Natural killer cell (primary cell): ENCODE measurements around the gene KANSL1. TPM values are rescaled to one million over a fixed set of nuclear protein-coding genes. Genes with fewer than 3 reads are reported as not detected.

Experiments
- ATAC-seq, 3 donors: fragments of 150-1000 bp in 2 of 3; fragments of 200-7000 bp in 1 of 3; cut with Tn5 transposase; 1 replicate in 1 of 3; 2 replicates in 2 of 3; pipeline ENCODE4 v1.10.0; 2021; ENCODE audit warnings: mild to moderate bottlenecking in 2 of 3, moderate library complexity in 2 of 3
- DNase-seq, 2 donors: peaks; one replicate each; pipeline versions ENCODE4 v3.0.0 to v3.0.0-alpha.2; 2013 to 2021; ENCODE audit warnings: mixed read lengths in 1 of 2
- H3K27ac ChIP-seq: one replicate; pipeline ENCODE4 v1.5.1; 2013; ENCODE audit warnings: mild to moderate bottlenecking, low read length
- H3K27me3 ChIP-seq: one replicate; pipeline ENCODE4 v1.6.1; 2013; ENCODE audit warnings: low read length; ENCODE audit not compliant: control insufficient read depth, insufficient read depth
- H3K36me3 ChIP-seq: one replicate; pipeline ENCODE4 v1.6.1; 2013; ENCODE audit warnings: low read length; ENCODE audit not compliant: control insufficient read depth, insufficient read depth
- H3K4me1 ChIP-seq: one replicate; pipeline ENCODE4 v1.6.1; 2013; ENCODE audit warnings: low read length; ENCODE audit not compliant: control insufficient read depth, insufficient read depth
- H3K4me3 ChIP-seq: one replicate; pipeline ENCODE4 v1.5.1; 2013; ENCODE audit warnings: low read length
- H3K9me3 ChIP-seq: one replicate; pipeline ENCODE4 v1.6.1; 2013; ENCODE audit warnings: low read length; ENCODE audit not compliant: control insufficient read depth, insufficient read depth
- H3K27ac Mint-ChIP-seq, 2 donors: one replicate each; pipeline ENCODE4 v1.8.0; 2022; ENCODE audit warnings: mild to moderate bottlenecking in 2 of 2, mixed read lengths in 2 of 2, moderate library complexity in 1 of 2
- H3K27me3 Mint-ChIP-seq, 2 donors: one replicate each; pipeline ENCODE4 v1.8.0; 2022; ENCODE audit warnings: low read depth in 2 of 2, mixed read lengths in 2 of 2
- H3K36me3 Mint-ChIP-seq: one replicate; pipeline ENCODE4 v1.8.0; 2022; ENCODE audit warnings: mixed read lengths
- H3K4me1 Mint-ChIP-seq, 2 donors: one replicate each; pipeline ENCODE4 v1.8.0; 2022; ENCODE audit warnings: mixed read lengths in 2 of 2
- H3K4me3 Mint-ChIP-seq: one replicate; pipeline ENCODE4 v1.8.0; 2022; ENCODE audit warnings: mild to moderate bottlenecking, moderate library complexity, mixed read lengths
- H3K9me3 Mint-ChIP-seq, 2 donors: one replicate each; pipeline ENCODE4 v1.8.0; 2022; ENCODE audit warnings: mixed read lengths in 2 of 2
- CTCF ChIP-seq: fragments of 200-600 bp; IDR thresholded peaks from one replicate; pipeline ENCODE4 v1.8.0; 2022; ENCODE audit warnings: antibody characterized with exemption
- WGBS: methylation state at CpG from one replicate; pipeline ENCODE4 v1.1.7; 2013; ENCODE audit warnings: missing lambda C conversion rate; ENCODE audit not compliant: insufficient coverage; 5-methylcytosine and 5-hydroxymethylcytosine counted together
- intact Hi-C: fragments of 100-400 bp; cut with micrococcal nuclease; formaldehyde crosslinking; loops from one replicate; pipeline ENCODE4 v1.14.2; 2022
- total RNA-seq, 4 donors: library from RNA; stranded (reverse); fragments of 120-200 nt in 1 of 4; gene quantifications; one replicate each; pipeline versions ENCODE4 v1.2.3 to v1.2.4, GENCODE V29; 2013 to 2022

The KANSL1 gene
- total RNA-seq, 3 donors from 2014 or later (not counting 1 experiment from before 2014, with no cell fraction given), result 202 to 240 (median 220) TPM

GRCh38 chr17:45999900-46000290, 193.3 kb downstream of the KANSL1 start:
- no peaks in the 10 kb centered on the region for H3K9me3 Mint-ChIP-seq
- no peak overlapping the region for H3K4me3 ChIP-seq
- intact Hi-C loops, result loop anchor here (10.0 kb wide), 1 partner anchor 285 kb away; no protein-coding TSS in a partner anchor

DNA sequence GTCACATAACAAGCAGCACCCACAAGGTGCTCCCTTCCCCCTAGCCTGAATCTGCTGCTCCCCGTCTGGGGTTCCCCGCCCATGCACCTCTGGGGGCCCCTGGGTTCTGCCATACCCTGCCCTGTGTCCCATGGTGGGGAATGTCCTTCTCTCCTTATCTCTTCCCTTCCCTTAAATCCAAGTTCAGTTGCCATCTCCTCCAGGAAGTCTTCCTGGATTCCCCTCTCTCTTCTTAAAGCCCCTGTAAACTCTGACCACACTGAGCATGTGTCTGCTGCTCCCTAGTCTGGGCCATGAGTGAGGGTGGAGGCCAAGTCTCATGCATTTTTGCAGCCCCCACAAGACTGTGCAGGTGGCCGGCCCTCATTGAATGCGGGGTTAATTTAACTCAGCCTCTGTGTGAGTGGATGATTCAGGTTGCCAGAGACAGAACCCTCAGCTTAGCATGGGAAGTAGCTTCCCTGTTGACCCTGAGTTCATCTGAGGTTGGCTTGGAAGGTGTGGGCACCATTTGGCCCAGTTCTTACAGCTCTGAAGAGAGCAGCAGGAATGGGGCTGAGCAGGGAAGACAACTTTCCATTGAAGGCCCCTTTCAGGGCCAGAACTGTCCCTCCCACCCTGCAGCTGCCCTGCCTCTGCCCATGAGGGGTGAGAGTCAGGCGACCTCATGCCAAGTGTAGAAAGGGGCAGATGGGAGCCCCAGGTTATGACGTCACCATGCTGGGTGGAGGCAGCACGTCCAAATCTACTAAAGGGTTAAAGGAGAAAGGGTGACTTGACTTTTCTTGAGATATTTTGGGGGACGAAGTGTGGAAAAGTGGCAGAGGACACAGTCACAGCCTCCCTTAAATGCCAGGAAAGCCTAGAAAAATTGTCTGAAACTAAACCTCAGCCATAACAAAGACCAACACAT, 194.0 kb downstream of the KANSL1 start, which contains the start of gene STH:
STH (plus strand) TSS at position 264 of the 913 bp plus-strand sequence; CDS start at position 294, 30 bp downstream.
- TF ChIP-seq CTCF, result no peak
- no peaks in the 10 kb centered on the region for H3K9me3 Mint-ChIP-seq
- WGBS, result 91% methylated on average over 8 of the region's 8 CpGs
- intact Hi-C loops, result no loop called here
- H3K27ac Mint-ChIP-seq, result no peak within 1 kb of the TSS
- Histone ChIP-seq H3K4me3 (no peak within 1 kb of the TSS), H3K9me3 (no peaks in the 10 kb centered on the region), H3K27me3 (no peaks in the 10 kb centered on the region), H3K4me1 (peaks cover 7% of the 10 kb centered on the region), H3K27ac (no peak within 1 kb of the TSS), H3K36me3 (no peaks in the 10 kb centered on the region)
- peaks cover 6 to 12% of the 10 kb centered on the region in 2 donors for H3K4me1 Mint-ChIP-seq
- no peaks in the 10 kb centered on the region for H3K36me3 Mint-ChIP-seq
- H3K4me3 Mint-ChIP-seq, result no peak within 1 kb of the TSS
- ATAC-seq (no peak), DNase-seq (no peak)
- H3K27me3 Mint-ChIP-seq, result no peaks in the 10 kb centered on the region

More at GRCh38 chr17:45999900-46000290, 193.3 kb downstream of the KANSL1 start:
- DNase-seq, result no peak
- Mint-ChIP-seq H3K27ac (no peak overlapping the region), H3K27me3 (no peaks in the 10 kb centered on the region), H3K36me3 (no peaks in the 10 kb centered on the region), H3K4me3 (no peak overlapping the region), H3K4me1 (peaks cover 6 to 16% of the 10 kb centered on the region in 2 donors)
- H3K36me3 ChIP-seq, result no peaks in the 10 kb centered on the region
- WGBS, result 81% methylated on average over 9 of the region's 9 CpGs
- peaks cover 7% of the 10 kb centered on the region for H3K4me1 ChIP-seq
- no peaks in the 10 kb centered on the region for H3K9me3 ChIP-seq
- no peaks in the 10 kb centered on the region for H3K27me3 ChIP-seq
- no peak for TF ChIP-seq CTCF
- H3K27ac ChIP-seq, result no peak overlapping the region
- ATAC-seq, result no peak

DNA sequence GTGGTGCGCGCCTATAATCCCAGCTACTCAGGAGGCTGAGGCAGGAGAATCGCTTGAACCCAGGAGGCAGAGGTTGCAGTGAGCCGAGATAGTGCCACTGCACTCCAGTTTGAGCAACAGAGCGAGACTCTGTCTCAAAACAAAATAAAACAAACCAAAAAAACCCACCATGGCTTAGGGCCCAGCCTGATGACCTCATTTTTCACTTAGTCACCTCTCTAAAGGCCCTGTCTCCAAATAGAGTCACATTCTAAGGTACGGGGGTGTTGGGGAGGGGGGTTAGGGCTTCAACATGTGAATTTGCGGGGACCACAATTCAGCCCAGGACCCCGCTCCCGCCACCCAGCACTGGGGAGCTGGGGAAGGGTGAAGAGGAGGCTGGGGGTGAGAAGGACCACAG, 195.6 kb downstream of the KANSL1 start:
- Mint-ChIP-seq H3K4me3 (no peak overlapping the region), H3K36me3 (no peaks in the 10 kb centered on the region), H3K27me3 (no peaks in the 10 kb centered on the region), H3K4me1 (peaks cover 6 to 11% of the 10 kb centered on the region in 2 donors), H3K27ac (no peak overlapping the region), H3K9me3 (no peaks in the 10 kb centered on the region)
- Histone ChIP-seq H3K27ac (no peak overlapping the region), H3K4me1 (peaks cover 4% of the 10 kb centered on the region), H3K9me3 (no peaks in the 10 kb centered on the region), H3K4me3 (no peak overlapping the region), H3K36me3 (no peaks in the 10 kb centered on the region), H3K27me3 (no peaks in the 10 kb centered on the region)
- DNase-seq (no peak), ATAC-seq (no peak)
- WGBS, result 94% methylated on average over 9 of the region's 9 CpGs
- intact Hi-C loops, result no loop called here
- TF ChIP-seq CTCF, result no peak
